ENCODE measurements around the gene DAGLA.
A peak's percentile ranks its signal among the peaks of the same experiment; 100 is the strongest.

DAGLA gene

DNA sequence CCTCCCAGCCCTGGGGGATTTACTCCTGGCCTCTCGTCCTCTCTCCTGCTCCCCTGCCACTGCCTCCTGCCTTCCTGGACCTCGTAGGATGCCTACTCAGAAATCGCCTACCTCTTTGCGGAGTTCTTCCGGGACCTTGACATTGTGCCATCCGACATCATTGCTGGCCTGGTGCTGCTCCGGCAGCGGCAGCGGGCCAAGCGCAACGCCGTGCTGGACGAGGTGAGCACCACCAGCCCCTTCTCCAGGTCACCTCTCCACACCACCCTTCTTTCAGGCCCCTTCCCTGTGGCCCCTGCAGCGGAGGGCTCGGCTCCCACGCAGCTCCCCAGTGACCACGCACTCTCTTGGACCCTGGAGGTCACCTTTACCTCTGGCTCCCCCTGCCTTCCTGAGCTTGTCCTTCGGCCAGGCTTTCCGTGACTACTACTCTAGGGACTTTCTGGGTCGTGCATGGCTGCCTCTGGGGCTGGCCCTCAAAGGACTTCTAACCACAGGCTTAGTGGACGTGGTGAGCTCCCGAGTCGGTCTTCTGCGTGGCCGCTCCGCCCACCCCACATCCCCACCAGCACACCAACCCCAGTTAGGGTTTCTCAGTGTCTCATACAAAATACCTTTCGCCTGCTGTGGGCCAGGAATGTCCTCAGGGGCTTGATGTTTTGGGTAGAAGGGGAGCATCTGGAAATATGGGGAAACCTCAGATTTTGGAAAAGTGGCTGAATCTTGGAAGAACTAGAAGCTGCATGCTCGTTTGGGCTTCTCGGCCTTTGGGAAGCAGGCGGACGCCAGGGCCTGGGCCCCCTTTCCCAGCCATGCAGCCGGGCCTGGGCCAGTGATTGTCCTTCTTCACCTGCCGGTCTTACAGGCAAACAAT, 48.1 kb downstream of the DAGLA start:
- DNase-seq (ENCODE audit: extremely low read depth in 1 of 2, low read depth in 1 of 2): no peak

DNA sequence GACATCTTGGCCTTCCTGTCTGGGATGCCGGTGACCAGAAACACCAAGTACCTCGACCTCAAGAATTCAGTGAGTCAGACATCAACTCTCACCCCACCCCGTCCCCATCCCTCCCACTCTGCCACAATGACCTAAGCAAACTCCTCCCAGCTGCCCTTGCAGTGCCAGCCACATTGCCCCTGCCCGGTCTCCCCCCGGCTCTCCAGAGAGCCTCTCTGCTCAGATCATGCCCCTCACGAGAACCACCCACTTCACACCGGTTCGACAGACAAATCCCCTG, 48.7 kb downstream of the DAGLA start:
- no peak for DNase-seq (ENCODE audit: extremely low read depth in 1 of 2, low read depth in 1 of 2)

DNA sequence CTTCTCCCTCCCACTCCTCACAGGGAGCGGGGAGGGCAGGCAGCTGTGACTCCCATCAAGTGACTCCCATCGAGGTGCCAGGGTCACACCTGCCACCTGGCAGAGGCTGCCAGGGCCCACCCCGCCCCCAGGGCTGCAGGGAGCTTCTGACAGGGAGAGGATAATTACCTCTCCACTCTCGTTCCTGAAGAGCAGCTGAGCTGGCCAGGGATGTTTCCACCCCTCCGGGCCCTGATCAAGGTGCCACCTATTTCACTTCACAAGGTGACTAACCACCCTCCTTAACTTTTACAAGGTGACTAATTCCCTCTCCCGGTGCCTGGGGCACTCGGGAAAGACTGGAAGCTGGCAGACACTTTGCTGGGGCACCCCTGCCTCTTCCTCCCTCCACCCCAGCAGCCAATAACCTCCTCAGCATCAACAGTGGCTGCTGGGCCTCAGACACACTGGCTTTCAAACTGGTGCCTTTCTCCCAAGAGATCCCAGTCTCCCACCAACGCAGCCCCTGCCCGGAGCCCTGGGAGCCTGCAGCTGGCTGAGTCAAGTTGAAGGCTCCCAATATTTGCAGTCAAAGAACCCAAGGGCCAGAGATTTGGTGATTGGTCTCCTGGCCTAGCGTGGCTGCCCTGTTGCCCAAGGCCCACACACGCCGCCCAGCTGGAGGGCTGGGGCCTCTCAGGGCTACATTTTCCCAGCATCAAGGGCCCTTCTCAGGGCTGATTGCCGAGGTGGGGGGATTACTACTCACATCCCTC, 50.2 kb downstream of the DAGLA start:
- no peak for DNase-seq (ENCODE audit: extremely low read depth in 1 of 2, low read depth in 1 of 2)

DNA sequence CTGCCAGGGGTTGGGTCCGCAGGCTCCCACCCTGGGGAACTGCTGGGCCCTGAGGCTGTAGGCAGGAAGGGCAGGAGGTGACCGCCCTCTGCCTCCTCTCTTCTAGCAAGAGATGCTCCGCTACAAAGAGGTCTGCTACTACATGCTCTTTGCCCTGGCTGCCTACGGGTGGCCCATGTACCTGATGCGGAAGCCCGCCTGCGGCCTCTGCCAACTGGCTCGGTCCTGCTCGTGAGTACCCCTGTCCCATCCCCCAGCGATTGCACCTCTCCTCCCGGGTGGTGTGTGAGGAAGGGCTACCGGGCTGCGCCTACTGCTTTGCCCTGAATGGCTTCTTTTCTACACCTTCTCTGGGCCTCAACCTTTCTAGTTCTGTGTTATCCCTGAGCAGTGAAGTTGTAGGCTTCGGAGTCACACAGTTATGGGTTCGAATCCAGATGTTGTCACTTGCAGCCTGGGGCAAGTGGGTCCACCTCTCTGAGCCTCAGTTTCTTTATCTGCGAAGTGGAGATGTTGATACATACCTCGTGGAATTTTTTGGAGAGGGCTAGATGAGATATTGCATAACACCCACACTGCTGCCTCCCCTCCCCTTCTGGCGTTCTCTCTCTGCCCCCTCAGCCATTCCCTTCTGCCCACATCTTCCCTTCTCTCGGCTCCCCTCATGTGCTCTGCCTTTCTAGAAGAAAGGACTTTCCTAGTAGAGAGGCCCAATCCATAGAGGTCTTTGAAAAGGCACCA, 51.2 kb downstream of the DAGLA start:
- DNase-seq (ENCODE audit: extremely low read depth in 1 of 2, low read depth in 1 of 2): no peak

DNA sequence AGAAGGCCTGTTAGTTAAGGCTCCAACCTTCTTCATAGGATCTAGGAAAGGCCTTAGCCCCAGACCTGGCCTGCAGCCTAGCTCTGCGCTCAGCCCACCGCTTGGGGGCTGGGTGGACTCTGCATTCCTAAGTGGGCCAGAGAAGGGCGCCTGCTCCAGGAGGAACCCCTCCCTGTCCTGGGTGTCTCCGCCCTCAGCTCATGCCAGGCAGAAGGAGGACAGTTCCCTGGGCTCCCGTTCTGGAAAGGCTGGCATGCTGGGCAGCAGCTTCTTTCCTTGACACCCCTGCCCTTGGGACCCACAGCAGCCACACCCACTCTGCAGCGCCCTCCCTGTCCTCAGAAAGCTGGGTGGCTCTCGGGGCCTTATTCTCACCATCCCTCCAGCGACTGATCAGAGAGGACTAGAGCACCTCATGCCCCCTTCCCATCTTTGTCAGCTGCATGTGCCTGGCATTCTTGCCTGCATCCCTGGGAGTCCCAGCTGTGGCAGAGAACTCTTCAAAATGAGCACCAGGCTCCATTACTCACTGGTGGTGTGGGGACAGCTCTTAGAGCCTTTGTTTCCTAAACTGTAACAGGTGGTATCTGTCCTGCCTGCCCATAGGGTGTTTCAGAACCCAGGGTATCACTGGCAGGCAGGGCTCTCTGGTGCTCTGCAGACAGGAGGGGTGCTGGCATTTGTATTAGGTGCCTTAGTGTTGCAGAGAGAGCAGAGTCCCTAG, 51.9 kb downstream of the DAGLA start:
- no peak for DNase-seq (ENCODE audit: extremely low read depth in 1 of 2, low read depth in 1 of 2)

DNA sequence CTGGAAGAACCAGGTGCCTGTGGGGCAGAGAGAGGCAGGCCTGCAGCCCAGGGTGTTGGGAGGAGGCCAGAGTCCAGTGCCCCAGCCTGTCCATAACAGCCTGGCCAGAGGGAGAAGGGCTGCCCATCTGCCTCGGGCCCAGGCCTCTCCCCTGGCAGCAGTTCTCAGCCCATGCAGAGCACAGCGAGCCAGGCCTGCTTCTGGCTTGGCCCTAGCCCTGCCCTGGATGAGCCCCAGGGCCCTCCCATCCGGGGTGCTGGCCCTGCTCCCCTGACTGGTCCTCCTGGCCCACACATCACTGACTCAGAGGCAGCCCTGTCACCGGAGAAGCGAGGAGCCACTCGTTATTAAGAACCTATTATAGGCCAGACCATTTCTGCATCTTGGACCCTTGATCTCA, 52.5 kb downstream of the DAGLA start:
- DNase-seq (ENCODE audit: extremely low read depth in 1 of 2, low read depth in 1 of 2): no peak

DNA sequence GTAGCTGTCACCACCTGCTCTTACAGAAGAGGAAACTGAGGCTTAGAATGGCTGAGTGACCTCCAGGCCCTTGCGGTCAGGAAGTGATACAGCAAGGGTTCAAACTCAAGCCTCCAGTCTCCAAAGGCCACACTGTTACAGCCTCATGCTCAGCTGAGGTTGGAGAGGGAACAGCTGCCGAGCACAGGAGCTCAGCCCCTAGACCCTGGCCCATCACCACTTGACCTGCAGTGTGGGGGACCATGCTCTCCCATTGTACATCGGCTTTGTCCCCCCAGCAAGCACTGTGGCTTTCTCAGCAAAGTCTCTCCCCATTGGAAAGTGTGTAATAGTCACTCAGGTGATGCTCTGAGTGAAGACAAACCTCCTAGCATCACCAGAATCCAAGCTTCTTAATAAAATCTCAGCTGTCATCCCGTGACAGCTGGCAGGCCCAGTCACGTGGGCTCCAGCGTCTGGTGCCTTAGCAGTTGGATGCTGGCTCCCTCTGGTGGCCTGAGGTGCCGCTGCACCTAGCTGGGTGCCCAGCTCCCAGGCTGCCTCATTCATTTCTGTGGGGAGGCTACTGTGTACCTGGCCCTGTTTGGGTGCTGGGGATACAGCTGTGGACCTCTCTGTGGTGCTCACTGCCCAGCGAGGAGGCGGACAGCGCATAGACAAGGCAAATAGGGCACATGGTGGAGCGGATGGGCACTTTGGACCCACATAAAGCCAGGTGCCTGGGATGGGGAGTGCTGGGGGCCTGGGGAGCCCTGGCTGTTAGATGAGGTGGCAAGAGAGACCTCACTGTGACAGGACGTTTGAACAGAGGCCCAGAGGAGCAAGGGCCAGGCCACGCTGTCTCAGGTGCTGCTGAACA, 53.2 kb downstream of the DAGLA start:
- peak; percentile 55 to 71 for DNase-seq (ENCODE audit: extremely low read depth in 1 of 2, low read depth in 1 of 2)

DNA sequence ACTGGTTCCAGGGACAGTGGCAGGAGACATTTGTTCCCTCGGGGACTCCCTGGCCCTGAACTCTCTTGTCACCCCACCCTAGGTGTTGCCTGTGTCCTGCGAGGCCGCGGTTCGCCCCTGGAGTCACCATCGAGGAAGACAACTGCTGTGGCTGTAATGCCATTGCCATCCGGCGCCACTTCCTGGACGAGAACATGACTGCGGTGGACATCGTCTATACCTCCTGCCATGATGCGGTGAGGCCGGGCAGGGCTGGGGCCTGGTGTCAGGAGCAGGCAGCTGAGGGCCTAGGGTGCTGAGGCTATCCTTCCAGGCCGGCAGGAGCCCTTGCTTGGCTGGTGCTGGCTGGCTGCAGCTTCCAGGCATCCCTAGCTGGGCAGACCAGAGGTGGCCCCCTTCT, 54.6 kb downstream of the DAGLA start:
- no peak for DNase-seq (ENCODE audit: extremely low read depth in 1 of 2, low read depth in 1 of 2)

DNA sequence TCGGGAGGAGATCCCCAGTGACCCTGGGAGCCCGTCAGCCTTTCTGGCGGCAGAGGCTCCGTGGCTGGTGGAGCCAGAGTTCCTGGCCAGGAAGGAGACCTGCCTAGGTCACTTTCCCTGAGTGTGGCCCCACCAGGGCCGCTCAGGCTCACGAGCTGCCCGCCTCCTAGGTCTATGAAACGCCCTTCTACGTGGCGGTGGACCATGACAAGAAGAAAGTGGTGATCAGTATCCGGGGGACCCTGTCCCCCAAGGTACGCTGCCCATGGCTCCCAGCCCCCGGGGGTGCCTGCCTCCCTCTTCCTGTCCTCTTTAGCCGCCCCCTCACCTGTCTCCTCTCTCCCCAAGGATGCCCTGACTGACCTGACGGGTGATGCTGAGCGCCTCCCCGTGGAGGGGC, 55.2 kb downstream of the DAGLA start:
- DNase-seq (ENCODE audit: extremely low read depth in 1 of 2, low read depth in 1 of 2): no peak

DNA sequence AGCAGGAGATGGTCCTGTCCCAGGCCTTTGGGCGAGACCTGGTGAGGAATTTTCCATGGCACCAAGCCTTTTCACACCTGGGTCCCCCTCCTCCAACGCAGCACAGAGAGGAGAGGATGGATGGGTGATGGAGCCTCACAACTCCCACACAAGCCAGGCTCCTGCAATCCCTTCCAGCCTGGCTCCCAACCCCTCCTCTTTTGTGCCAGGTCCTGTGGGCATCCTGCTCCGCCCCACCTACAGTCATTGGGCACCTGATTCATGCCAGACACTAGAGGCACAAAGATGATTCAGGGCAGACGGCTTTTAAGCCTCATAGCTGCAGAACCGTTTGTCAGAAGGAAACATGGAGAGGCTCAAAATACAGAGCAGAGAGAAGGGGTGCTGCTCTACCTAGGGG, 56.1 kb downstream of the DAGLA start:
- no peak for DNase-seq (ENCODE audit: extremely low read depth in 1 of 2, low read depth in 1 of 2)

DNA sequence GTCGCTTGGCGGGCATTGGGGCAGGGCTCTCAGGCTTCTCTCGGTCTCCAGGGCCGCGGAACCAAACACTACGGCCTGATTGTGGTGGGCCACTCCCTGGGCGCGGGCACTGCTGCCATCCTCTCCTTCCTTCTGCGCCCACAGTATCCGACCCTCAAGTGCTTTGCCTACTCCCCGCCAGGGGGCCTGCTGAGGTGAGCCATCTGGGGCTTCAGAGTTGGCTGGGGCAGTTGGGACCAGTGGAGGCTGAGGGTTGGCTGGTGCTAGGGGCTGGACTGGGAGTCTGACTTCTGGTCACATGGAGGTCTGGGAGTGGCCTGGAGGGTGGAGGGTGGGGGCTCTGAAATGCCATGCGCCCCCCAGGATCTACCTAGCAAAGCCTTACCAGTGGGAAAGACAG, 56.9 kb downstream of the DAGLA start:
- DNase-seq (ENCODE audit: extremely low read depth in 1 of 2, low read depth in 1 of 2): no peak

DNA sequence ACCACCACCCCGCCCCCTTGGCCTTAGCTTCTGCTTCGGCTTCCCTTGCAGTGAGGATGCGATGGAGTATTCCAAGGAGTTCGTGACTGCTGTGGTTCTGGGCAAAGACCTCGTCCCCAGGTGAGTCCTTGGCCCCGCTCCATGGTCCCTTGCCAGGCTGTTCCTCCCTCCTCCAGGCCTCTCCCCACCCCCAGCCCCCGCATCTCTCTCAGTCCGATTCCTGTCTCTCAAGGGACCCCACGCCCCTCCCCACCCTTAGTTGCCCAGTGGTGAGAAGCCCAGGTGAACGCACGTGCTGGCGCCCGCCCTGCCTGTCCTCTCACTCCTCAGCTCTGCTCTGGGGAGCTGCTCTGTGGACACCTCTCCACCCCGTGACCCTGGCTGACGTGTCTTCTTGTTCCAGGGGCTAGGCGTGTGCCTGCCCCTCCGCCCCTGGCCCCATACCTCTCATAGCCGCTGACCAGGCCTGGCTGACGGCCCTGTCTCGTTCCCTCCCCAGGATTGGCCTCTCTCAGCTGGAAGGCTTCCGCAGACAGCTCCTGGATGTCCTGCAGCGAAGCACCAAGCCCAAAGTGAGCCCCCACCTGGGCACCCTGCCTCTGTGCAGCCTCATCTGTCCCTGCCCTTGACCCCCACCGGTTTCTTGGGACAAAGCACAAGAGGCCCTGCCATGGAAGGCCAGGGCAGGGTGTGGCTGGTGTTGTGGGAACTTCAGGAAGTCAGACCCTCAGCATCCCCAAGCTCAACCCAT, 57.6 kb downstream of the DAGLA start:
- no peak for DNase-seq (ENCODE audit: extremely low read depth in 1 of 2, low read depth in 1 of 2)

DNA sequence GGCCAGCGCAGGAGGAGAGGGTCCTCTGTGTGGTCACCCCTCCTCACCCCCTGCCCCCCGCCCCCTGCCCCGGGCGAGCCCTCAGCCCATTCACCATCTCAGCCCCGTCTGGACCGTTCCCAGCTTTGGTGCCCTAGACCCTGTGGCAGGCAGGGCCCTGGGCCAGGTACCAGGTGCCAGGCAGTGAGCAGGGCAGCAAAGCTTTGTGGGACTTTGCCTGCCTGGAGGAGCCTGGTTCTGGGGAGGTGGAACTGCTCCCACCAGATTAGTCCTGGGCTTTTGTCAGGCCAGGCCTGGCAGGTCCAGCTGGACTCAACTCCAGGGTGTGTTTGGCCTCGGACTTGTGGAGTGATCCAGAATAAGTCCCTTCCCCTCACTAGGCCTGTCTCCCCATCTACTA, 58.6 kb downstream of the DAGLA start:
- no peak for DNase-seq (ENCODE audit: extremely low read depth in 1 of 2, low read depth in 1 of 2)

DNA sequence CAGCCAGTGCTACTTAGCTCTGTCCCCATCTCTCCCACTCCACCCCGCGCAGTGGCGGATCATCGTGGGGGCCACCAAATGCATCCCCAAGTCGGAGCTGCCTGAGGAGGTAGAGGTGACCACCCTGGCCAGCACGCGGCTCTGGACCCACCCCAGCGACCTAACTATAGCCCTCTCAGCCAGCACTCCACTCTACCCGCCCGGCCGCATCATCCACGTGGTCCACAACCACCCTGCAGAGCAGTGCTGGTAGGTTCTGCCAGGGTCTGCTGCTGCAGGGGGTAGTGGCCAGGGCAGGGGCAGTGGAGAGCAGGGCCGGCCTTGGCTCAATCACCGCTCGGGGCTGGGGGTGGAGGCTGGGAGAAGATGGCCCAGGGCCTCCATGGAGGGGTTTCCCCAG, 59.2 kb downstream of the DAGLA start:
- DNase-seq (ENCODE audit: extremely low read depth in 1 of 2, low read depth in 1 of 2): no peak

DNA sequence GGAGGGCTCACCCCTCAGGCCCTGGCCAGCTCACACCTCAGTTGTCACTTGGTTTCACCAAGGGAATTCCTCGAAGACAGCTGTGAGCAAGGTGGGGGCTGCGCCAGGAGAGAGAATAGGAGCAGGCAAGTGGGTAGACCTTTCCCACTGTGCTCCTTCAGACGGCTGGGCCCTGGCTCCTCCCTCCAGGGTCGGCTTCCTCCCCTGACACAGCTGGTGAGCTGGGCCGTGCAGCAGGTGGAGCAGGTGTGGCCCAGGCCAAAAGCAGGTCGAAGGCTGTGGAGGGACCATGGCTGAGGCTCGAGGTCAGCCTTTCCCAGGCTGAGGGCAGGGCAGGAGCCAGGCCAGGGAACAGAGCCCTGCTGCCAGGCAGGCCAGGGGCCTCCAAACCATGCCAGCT, 59.8 kb downstream of the DAGLA start:
- no peak for DNase-seq (ENCODE audit: extremely low read depth in 1 of 2, low read depth in 1 of 2)

DNA sequence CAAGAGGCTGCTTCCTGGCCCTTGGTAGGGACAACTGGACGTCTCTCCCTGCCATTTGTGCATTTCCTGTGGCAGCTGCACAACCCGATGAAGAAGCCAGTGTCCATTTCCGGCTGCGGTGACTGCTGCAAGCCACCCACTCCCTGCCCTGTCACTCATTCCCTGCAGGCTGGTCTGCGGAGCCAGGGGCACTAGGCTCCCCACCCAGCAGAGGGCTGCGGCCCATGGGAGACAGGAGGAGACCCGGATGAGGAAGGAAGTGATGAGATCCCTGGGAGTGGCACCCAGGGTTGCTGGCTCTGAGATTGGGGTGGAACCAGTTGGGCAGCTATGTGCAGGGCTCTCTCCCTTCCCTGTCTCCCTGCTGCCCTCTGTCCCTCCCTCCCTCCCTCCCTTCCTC, 62.2 kb downstream of the DAGLA start:
- no peak for DNase-seq (ENCODE audit: extremely low read depth in 1 of 2, low read depth in 1 of 2)

DNA sequence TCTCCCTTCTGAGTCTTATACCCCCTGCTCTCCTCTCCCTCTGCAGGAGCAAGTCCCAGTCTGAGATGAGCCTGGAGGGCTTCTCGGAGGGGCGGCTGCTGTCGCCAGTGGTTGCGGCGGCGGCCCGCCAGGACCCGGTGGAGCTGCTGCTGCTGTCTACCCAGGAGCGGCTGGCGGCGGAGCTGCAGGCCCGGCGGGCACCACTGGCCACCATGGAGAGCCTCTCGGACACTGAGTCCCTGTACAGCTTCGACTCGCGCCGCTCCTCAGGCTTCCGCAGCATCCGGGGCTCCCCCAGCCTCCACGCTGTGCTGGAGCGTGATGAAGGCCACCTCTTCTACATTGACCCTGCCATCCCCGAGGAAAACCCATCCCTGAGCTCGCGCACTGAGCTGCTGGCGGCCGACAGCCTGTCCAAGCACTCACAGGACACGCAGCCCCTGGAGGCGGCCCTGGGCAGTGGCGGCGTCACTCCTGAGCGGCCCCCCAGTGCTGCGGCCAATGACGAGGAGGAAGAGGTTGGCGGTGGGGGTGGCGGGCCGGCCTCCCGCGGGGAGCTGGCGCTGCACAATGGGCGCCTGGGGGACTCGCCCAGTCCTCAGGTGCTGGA, 63.4 kb downstream of the DAGLA start:
- DNase-seq (ENCODE audit: extremely low read depth in 1 of 2, low read depth in 1 of 2): no peak

DNA sequence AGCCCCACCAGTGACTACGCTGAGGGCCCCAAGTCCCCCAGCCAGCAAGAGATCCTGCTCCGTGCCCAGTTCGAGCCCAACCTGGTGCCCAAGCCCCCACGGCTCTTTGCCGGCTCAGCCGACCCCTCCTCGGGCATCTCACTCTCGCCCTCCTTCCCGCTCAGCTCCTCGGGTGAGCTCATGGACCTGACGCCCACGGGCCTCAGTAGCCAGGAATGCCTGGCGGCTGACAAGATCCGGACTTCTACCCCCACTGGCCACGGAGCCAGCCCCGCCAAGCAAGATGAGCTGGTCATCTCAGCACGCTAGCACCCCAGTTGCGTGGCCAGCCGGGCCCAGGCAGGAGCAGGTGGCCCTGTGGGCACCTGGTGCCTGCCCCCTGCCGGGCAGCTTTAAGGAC, 64.0 kb downstream of the DAGLA start:
- DNase-seq (ENCODE audit: extremely low read depth in 1 of 2, low read depth in 1 of 2): no peak

DNA sequence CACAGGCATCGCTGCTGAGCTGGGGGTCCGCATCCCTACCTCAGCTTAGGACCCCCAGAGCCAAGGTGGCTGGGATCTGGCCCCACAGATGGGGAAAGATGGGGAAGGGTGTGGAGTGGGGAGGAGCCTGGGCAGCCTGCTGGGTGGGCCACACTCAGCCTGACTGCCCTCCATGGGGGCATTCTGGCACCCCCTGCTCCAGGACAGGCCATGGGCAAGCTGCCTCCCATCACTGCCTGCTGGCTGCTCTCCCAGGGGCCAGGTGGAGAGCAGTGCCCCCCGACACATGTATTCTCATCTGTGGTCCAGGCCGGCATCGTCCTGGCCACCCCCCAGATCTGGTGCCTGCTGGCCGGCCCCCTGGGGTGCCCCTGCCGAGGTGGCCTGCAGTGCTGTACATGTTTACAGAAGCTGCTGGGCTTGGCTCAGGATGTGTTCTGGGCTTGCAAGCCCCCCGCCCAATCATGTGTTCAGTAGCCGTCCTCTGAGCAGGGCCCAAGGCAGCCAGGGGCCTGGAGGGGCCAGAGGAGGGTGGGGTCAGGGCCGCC, 64.5 kb downstream of the DAGLA start:
- DNase-seq (ENCODE audit: extremely low read depth in 1 of 2, low read depth in 1 of 2): no peak
